Measurements from ENCODE around the gene LCE7A. TPM values are rescaled to one million over a fixed set of nuclear protein-coding genes. Genes with fewer than 3 reads are reported as not detected.

Gene LCE7A
- total RNA-seq, 1 donor from 2014 or later, result not detected

- Histone ChIP-seq H3K4me1 (no peaks in the 10 kb centered on the region), H3K36me3 (no peaks in the 10 kb centered on the region), H3K27me3 (ENCODE audit: low read depth) (no peaks in the 10 kb centered on the region), H3K9me3 (no peaks in the 10 kb centered on the region), H3K27ac (no peak overlapping the region), H3K4me3 (no peak overlapping the region)
- TF ChIP-seq CTCF (IDR thresholded peaks at IDR 0.05), result no peak
- DNase-seq (no peak), ATAC-seq (no peak)
- intact Hi-C loops (cut with DNase I), result no loop called here
These were observed 34.8 kb upstream of the LCE7A start for GRCh38 chr1:152824964-152825363.

GRCh38 chr1:152827173-152827572 lies 32.6 kb upstream of the LCE7A start, which contains the start of gene LCE1A:
Gene LCE1A, plus strand, starts transcription at chr1:152827473. Its CDS starts 0 bp downstream, at chr1:152827473.
- DNase-seq (no peak), ATAC-seq (no peak)
- Histone ChIP-seq H3K27me3 (ENCODE audit: low read depth) (peaks cover 4% of the 10 kb centered on the region), H3K4me3 (no peak within 1 kb of the TSS), H3K27ac (no peak within 1 kb of the TSS), H3K9me3 (no peaks in the 10 kb centered on the region), H3K4me1 (no peaks in the 10 kb centered on the region), H3K36me3 (no peaks in the 10 kb centered on the region)
- intact Hi-C loops (cut with DNase I), result no loop called here
- no peak for TF ChIP-seq CTCF (IDR thresholded peaks at IDR 0.05)

- H3K36me3 ChIP-seq, result no peaks in the 10 kb centered on the region
- H3K4me3 ChIP-seq, result no peak overlapping the region
- no peaks in the 10 kb centered on the region for H3K4me1 ChIP-seq
- TF ChIP-seq CTCF (IDR thresholded peaks at IDR 0.05), result no peak
- no peaks in the 10 kb centered on the region for H3K9me3 ChIP-seq
- DNase-seq (no peak), ATAC-seq (no peak)
- intact Hi-C loops (cut with DNase I), result no loop called here
- H3K27me3 ChIP-seq (ENCODE audit: low read depth), result no peaks in the 10 kb centered on the region
- H3K27ac ChIP-seq, result no peak overlapping the region
These were observed 22.9 kb upstream of the LCE7A start for GRCh38 chr1:152836870-152837269.

GRCh38 chr1:152842556-152842955 lies 17.2 kb upstream of the LCE7A start, which contains the start of gene LCE6A:
Gene LCE6A, plus strand, starts transcription at chr1:152842856. Its CDS starts 665 bp downstream, at chr1:152843521.
- no peaks in the 10 kb centered on the region for H3K4me1 ChIP-seq
- intact Hi-C loops (cut with DNase I), result no loop called here

GRCh38 chr1:152855661-152856060 lies 4.1 kb upstream of the LCE7A start:
- intact Hi-C loops (cut with DNase I), result no loop called here
- Histone ChIP-seq H3K9me3 (no peaks in the 10 kb centered on the region), H3K27ac (no peak overlapping the region), H3K36me3 (no peaks in the 10 kb centered on the region), H3K4me1 (no peaks in the 10 kb centered on the region), H3K4me3 (no peak overlapping the region), H3K27me3 (ENCODE audit: low read depth) (no peaks in the 10 kb centered on the region)
- TF ChIP-seq CTCF (IDR thresholded peaks at IDR 0.05), result no peak
- DNase-seq (no peak), ATAC-seq (no peak)

More at GRCh38 chr1:152842556-152842955, 17.2 kb upstream of the LCE7A start, which contains the start of gene LCE6A:
- Histone ChIP-seq H3K4me3 (no peak within 1 kb of the TSS), H3K27me3 (ENCODE audit: low read depth) (no peaks in the 10 kb centered on the region), H3K27ac (no peak within 1 kb of the TSS), H3K9me3 (no peaks in the 10 kb centered on the region), H3K36me3 (no peaks in the 10 kb centered on the region)
- DNase-seq, result no peak
- ATAC-seq, result no peak
- TF ChIP-seq CTCF (IDR thresholded peaks at IDR 0.05), result no peak
